Measurements from ENCODE around the gene NUDT16L1.
A peak's percentile ranks its signal among the peaks of the same experiment; 100 is the strongest.

The NUDT16L1 gene

DNA sequence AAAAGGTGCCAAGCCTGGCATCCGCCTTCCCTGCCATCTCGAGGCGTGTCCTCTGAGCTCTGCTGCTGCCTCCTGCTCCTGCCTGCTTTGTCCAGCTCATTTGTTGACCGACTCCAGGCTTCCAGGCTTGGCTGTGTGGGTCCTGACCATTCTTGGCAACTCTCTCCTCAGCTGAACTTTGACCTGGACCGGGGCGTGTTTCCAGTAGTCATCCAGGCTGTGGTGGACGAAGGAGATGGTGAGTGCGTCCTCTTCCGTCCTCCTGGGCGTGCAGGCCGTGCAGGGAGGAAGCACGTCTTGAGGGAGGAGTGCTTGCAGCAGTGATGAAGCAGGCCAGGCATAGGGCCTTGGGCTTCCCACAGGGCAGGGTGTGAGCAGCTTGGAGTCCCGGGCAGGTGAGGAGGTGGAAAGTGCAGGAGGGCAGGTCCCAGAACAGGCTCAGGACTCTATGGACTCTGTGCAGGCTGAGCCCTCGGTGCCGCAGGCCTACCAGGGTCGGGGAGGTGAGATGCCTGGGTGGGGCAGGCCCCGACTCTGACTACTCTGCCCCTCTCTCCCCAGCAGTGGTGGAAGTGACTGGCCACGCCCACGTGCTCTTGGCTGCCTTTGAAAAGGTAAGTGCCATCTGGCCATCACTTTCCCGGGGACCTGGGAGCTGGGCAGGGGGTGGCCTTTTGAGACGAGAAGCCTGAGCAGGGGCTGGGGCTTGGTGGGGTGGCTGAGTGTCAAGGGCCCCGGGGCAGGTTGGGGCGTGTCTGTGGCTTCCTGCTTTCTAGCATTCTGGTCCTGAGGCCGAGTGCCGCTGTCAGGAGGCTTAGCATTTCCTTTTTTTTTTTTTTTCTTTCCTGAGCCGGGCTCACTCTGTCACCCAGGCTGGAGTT, 28.6 kb upstream of the NUDT16L1 start:
- peak; percentile 46 to 59 for DNase-seq

DNA sequence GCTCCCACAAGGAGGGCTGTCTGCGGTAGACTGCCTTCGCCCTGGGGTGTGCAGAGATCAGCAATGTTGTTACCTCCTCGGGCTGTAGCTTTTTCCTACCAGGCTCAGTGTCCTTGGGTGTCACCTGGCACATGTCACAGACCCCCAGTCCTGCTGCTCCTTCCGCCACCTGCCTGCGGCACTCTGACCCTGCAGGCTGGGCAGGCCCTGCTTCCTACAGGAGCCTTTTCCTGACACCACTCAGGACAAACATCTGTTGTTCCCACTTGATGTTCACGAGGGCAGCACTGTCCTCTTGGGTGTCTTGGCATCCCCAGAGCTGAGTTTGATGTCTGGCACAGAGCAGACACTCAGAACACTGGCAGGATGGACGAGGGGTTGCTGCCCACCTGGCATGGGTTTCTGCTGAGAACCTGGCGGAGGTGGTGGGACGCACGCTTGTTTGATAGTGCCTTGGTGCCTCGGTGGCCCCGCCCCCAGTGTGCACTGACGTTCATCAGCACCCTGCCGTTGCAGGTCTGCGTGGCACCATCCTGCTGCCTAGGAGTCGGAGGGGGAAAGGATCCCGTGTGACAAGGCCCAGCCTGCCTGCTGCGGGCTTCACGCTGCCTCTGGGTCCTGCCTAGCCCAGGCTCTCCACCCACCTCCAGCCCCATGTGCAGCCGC, 26.7 kb upstream of the NUDT16L1 start:
- DNase-seq: no peak

DNA sequence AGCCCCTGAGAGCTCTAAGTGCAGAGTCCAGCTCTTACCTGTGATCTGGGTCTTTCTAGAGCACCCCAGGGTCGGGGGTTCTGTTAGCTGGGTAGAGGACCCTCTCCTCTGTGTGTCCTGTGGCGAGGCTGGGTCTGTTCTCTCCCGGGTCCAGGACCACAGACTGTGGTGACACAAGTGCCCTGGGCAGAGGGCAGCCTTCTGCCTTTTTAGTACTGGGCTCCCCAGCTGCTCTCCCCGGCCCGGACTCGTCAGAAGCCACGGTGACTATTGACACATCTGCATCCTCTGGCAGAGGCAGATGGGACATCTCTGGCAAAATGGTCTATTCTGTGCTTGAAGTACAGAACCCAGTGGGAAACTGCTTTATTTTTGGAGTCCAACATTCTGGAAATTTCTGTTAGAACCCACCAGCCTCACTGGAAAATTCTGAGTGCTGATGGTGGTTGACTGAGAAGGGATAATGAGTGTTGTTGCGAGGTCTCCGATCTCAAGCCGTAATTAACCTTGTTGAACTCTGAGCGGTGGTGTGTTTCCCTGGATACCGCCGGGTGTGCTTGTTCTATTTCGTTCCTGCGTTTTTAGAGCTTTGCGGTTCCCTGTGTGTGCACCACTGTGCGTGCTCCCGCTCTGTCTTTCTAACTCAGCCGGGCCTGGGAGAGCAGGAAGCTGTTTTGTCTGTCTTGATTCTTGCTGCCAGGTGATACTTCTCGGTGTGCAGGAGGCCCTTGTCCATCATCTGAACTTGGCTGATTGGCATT, 26.0 kb upstream of the NUDT16L1 start:
- DNase-seq: no peak

DNA sequence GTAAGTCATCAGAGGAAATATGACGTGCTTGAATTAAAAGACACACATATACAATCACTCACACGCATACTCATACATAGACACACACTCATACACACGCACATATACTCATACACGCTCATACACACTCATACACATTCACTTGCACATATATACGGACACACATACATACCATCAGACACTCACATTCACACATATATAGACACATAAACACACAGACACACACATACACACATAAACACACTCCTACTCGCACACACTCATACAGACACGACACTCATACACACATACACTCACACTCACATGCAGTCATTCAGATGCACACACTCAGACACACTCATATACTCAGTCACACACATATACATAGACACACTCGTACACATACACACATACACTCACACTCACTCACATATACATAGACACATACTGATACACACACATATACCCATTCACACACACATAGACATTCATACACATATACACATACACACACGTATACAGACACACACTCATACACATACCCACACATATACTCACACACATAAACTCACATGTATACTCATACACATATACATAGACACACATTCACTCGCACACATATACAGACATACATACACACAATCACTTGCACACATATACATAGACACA, 24.9 kb upstream of the NUDT16L1 start:
- no peak for DNase-seq

DNA sequence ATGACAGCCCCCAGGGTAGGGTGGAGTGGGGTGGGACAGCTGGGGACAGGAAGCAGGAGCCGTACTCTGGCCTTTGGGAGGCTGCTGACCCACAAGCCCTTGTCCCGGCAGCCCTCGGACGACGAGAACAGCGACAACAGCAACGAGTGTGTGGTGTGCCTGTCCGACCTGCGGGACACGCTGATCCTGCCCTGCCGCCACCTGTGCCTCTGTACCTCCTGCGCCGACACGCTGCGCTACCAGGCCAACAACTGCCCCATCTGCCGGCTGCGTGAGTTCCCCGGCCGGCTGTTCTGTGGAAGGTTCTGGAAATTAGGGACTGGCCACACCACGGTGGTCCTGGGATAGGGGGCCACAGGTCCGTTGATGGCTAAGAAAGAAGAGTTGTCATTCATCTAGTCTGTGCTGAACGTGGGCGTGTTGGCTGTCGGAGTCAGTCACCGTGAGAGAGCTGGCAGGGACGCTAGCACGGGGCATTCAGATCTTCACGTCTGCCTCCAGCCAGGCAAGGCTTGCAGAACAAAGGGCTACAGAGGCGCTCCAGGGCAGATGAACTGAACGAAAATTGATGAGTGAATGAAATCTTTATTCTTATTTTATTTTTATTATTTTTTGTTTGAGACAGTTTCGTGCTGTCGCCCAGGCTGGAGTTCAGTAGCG, 19.8 kb upstream of the NUDT16L1 start:
- no peak for DNase-seq

DNA sequence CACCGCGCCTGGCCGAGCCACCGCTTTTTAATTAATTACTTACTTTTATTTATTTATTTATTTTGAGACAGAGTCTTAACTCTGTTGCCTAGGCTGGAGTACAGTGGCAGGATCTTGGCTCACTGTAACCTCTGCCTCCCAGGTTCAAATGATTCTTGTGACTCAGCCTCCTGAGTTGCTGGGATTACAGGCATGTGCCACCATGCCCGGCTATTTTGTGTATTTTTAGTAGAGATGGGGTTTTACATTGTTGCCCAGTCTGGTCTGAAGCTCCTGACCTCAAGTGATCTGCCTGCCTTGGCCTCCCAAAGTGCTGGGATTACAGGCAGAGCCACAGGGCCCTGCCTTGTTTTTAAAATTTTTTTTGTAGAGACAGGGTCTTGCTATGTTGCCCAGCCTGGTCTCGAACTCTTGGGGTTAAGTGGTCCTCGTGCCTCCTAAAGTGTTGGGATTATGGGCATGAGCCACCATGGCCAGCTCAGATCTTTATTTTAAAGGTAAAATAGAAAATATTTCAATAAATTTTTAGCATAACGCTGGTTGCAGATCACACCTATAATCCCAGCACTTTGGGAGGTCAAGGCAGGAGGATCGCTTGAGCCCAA, 18.3 kb upstream of the NUDT16L1 start:
- no peak for DNase-seq

DNA sequence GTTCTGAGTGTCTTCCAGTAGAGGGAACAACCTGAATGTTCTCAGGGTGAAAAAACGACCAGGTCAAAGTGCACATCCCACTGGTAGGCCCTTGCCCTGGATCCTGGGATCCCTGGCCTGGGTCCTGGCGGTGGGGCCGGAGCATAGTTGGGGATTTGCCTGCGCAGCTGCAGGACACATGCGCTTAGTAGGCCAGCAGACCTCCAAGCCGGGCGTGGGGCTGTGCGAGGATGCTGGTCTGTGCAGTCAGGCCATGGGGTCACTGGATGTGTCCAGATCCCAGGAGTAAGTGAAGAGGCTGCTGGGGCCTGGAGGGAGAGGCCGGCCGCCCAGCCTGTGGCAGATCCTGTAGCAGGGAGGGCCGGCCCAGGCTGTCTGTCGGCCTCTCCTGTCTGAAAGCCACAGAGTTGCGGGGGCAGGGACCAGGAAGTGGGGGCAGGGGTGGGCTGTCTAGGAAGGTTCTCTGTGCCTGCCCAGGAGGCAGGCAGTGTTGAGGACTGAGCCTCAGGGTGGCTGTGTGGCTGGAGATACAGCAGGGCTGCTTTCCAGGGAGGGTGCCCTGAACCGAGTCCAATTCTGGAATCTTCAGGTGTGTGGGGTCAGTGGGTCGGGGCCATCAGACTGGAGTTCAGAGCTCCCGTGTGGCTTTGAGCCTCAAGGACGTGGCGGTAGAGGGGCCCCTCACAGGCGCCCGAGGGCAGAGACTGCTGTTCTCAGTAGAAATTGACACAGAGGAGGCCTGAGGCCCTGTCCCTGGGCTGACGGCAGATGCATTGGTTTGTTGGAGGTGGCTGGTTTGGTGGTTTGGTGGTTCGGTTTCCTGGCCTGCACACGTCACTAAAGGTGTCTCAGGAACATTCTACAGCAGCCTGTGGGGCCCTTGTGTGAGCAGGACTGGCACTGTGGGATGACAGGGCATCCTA, 17.2 kb upstream of the NUDT16L1 start:
- no peak for DNase-seq

DNA sequence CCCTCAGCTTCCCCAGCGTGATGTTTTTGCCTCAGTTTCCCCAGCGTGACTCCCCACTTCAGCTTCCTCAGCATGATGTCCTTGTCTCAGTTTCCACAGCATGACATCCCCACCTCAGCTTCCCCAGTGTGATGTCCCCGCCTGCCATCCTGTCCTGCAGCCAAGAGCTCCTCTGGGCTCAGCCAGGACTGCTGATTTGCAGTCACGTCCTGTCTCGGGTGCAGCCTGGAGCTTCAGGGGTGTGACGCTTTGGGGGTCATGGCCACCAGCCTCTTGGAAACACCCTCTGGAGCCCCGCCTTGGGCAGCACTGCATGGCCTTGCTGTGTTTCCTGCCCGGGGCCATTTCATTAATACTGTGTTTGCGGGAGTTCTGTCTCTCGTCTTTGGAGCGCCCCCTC, 16.5 kb upstream of the NUDT16L1 start:
- no peak for DNase-seq

DNA sequence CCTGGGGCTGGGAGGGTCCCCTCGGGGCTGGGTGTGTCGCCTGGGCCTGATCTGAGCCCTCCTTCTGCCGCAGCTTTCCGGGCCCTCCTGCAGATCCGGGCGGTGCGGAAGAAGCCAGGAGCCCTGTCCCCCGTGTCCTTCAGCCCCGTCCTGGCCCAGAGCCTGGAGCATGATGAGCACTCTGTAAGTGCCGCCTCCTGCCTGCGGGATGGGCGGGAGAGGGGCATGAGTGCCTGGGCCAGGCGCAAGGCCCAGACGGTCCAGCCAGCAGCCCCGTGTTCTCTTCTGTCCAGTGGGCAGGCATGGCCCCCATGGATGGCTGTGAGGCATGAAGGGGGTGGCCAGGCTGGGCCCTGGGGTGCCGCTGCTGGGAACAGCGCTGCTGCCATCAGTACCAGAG, 16.0 kb upstream of the NUDT16L1 start:
- DNase-seq: no peak

DNA sequence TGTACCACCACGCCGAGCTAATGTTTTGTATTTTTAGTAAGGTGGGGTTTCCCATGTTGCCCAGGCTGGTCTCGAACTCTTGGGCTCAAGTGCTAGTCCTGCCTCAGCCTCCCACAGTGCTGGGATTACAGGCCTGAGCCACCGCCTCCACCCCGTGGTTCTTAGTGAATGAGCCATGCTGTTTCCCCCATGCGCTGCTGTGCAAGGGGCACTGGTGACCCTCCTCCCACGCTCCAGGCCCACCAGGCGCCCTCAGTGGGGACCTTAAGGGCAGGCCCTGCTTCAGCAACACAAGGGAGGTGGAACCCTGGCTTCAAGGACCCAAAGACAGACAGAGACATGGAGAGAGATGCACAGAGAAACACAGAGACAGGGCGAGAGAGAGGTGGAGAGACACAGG, 15.4 kb upstream of the NUDT16L1 start:
- no peak for DNase-seq

DNA sequence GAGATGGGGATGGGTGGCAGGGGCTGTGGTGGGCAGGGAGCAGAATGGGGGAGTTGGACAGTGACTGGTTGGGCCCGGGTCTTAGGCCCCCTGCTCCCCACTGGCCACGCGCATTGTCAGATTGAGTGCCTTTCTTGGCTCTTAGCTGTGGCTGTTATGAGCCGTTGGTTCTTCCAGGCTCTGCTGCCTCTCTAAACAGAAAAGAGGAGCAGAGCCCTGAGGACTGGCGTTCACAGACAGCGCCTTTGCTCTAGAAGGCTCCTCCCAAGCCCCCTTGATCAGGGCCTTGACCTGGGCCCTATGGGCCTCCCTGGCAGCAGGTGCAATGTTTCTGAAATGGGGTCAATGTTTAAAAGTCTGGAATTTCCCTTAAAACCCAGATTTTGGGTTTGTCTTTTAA, 14.8 kb upstream of the NUDT16L1 start:
- DNase-seq: no peak

DNA sequence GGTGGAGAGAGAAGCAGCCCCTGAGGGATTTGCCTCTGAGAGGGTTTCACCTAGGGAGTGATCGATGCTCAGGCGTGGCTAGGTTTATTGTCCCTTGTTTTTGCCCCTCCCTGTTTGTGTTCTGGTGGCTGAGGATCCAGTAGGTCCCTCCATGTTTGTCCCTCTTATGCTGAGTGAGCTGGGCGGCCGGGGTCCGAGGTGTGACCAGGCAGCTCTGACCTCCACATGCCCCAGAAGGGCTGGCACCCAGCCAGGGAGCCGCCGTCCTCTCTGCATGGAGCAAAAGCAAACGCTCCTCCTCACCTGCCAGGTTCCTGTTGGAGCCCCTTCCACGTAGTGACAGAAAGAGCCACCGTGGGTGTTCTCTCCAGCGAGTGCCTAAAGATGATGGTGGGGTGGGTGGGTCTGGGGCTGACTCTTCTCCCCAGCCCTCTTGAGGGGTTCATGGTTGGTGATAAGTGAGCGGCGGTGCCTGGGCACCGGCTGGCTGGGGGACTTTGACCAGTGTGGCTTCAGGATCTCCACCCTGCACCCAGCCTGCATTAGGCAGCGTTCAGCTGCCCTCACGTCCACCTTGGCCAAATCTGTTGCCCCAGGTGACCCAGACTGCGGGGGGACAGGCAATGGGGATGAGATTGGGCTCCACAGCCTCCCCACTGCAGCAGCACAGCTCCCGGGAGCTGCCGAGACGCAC, 14.1 kb upstream of the NUDT16L1 start:
- DNase-seq: no peak

DNA sequence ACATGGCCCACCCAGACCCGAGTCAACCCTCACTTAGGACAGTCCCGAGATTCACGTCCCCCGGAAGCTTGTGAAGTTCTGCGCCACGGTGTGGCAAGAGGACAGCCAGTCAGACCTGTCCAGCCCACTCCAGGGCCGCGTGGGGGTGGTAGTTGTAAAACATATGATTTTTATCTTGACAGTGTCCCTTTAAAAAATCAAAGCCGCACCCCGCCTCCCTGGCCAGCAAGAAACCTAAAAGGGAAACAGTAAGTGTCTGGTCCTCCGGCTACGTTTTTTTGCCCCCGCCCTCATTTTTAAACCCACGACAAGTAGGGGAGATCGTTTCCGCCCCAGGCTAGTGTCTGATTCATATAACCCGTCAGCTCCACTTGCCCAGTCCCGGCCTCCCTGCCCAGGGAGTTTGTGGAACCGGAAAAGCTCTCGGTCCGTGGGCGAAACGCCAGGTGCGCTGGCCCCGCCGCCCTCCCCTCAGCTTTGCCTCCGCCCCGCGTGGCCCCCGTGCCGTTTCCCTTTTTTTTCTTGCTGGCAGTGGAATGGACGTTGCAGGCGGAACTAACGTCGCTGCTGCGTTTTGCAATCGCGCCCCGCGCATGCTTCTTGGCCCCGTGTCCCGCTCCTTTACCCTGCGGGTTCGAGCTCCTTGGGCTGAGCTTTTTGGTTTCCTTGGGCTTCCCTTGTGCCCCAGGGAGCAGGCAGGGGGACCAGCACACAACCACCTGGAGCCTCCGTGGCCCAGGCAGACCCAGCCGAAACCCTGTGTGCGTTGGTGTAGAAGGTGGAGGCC, 13.3 kb upstream of the NUDT16L1 start:
- DNase-seq: no peak

DNA sequence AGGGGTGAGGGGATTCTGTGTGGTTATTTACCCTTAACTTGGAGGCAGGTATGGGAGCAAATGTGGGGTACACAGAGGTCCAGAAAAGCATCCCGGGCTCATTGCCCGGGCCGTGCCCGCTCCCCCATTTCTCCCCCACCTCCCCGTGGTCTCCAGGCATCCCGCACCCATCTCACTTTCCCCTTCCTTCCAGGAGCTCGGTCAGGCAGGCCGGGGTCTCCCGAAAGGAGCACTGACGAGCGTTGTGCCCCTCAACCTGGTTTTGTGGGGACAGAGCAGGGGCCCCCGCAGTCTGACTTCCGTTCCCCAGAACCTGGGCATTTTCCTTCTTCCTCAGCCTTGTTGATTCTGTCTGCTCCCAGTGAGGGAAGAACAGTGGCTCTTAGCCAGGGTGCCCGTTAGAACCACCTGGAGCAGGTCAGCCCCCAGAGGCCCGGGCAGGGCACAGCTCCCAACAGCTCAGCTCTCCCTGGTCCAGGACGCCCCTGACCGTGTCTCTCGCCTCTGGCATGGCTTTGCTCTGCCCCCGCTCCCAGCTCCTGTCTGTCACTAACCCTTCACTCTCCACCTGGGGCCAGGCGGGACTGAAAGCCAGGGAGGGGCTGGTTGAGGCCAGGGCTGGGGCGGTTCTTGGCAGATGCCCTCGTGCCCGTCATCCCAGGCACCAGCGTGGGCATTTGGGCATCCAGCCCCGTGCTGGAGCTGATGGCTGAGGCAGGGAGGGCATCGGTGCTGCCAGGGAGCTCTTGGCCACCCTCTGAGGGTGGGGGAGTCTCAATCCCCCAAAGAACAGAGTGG, 12.5 kb upstream of the NUDT16L1 start:
- DNase-seq: no peak

DNA sequence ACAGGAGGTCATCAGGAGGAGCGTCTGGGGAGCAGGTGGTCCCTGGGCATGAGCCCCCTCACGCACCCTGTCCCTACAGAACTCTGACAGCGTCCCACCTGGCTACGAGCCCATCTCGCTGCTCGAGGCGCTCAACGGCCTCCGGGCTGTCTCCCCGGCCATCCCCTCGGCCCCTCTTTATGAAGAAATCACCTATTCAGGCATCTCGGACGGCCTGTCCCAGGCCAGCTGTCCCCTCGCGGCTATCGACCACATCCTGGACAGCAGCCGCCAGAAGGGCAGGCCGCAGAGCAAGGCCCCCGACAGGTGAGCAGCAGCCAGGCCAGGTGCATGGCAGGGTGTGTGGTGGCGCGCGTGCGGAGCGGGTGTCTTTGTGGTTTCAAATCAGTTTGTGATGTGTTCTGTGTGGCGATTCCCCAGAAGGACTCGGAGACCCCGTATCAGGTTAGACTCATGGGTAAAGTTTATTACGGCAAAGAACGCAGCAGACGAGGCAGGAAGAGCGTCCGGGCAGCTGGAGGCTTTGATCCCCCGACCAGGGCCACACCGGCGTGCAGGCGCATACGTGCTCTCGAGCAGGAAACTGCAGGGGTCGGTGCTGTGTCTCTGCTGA, 11.8 kb upstream of the NUDT16L1 start:
- no peak for DNase-seq

DNA sequence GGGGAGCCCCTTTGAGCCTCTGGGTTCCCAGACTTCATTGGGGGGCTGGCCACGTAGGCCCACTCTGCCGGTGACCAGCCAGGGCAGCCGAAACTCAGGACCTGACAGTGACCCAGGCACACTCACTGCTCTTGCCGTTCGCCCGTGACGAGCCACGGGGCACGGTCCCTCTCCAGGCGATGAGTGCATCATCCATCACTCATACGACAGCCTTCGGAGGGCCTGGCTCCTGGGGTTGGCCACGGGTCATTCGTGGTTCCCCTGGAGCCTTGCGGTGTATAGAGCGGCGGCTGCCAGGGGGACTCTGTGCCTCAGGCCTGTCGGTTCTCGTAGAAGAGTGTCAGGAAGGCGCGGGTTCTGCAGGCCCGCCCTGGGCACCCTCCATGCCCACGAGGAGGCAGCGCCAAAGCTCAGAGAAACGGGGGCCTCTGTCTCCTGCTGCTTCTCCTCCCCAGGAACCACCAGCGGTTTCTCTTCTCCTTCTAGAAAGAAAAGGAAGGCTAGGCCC, 11.2 kb upstream of the NUDT16L1 start:
- no peak for DNase-seq

DNA sequence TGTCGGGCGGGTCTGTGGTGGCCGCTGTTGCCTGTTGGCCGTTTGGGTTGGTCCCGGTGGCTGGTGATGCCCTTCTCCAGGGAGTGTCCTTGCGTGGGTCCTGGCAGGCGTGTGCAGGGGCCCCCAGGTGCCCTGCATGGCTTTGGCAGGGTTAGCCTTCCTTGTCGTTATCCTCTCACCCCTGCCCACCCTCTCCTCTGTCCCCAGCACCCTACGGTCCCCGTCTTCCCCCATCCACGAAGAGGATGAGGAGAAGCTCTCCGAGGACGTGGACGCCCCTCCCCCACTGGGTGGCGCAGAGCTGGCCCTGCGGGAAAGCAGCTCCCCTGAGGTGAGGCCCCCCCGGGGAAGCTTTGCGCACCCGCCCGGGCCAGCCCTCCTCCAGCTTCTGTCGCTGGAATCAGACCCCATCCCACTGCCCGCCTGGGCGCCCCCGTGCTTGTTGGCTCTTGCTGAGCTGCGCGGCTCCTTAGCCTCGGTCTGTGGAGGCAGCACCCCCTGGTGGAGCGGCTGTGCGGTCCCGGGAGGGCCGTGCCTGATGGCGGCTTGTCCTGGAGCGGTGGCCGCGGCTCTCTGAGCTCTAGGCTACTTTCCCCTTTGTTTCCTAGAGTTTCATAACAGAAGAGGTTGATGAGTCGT, 10.6 kb upstream of the NUDT16L1 start:
- DNase-seq: no peak
